T-helper 9 cell (primary cell): Measurements from ENCODE around the gene ZBTB42.

ENCODE experiments used
- DNase-seq: peaks from one replicate; pipeline ENCODE4 v3.0.0-alpha.2; 2020

ZBTB42 gene

GRCh38 chr14:104770072-104770579, 30.8 kb upstream of the ZBTB42 start:
- no peak for DNase-seq

DNA sequence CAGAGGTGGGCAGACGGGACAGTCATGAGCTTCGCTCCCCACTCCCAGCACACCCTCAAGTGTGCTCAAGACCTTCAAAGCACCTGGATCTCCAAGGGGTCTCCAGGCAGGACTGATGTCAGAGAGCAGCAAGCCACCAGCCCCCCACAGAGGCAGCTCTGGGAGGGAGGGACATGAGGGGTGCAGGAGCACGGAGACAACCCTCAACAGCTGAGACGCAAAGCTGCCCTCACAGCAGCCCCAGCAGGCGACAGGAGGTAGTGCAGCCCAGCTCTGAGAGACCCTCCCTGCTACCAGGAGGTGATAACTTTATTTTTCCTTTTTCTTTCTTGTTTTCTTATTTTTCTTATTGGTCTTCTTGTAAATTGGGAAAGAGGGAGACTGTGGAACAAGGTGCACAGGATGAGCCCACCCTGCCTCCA, 30.0 kb upstream of the ZBTB42 start:
- no peak for DNase-seq

- no peak for DNase-seq
Observed at GRCh38 chr14:104771374-104771773, 29.5 kb upstream of the ZBTB42 start.

DNA sequence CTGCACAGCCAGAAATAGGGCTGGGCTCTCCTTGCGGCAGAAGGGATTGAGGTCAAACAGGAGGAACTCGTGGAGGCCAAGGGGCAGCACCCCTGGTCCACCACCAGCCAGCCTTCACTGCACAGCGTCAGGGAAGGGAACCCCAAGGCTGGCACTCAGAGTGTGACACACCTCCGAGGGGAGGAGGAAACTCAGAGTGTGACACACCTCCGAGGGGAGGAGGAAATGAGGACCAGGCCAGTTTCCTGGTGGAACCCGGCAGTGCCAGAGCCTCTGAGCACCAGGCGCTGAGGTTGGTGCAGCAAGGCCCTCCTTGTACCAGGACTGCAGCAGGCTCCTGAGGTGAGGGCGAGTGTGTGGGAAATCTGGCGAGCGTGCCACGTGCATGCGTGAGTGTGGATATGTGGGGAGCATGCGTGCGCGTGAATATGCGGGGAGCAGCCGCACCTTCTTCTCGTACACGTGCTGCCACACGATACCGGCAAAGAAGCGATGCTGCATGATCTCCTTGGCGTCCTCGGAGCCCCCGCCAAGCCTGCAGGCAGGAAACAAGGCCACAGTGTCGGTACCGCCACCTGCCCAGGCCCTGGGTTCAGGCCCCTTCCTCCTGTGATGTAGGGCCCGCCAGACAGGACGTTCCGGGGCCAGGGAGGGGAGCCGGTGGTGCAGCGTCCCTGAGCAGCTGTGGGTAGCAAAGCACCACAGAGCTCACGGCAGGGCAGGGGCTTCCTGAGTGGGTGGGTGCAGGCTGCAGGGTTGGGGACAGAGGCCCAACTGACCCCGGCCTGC, 28.8 kb upstream of the ZBTB42 start:
- DNase-seq = no peak

- DNase-seq = no peak
Observed at GRCh38 chr14:104772707-104773504, 28.0 kb upstream of the ZBTB42 start.

GRCh38 chr14:104773505-104774452, 27.1 kb upstream of the ZBTB42 start:
- no peak for DNase-seq

GRCh38 chr14:104774453-104775072, 26.3 kb upstream of the ZBTB42 start:
- DNase-seq = no peak

GRCh38 chr14:104775073-104775489, 25.8 kb upstream of the ZBTB42 start:
- DNase-seq = no peak

- no peak for DNase-seq
Observed at GRCh38 chr14:104776481-104776880, 24.4 kb upstream of the ZBTB42 start.

GRCh38 chr14:104776961-104777807, 23.7 kb upstream of the ZBTB42 start:
- no peak for DNase-seq

DNA sequence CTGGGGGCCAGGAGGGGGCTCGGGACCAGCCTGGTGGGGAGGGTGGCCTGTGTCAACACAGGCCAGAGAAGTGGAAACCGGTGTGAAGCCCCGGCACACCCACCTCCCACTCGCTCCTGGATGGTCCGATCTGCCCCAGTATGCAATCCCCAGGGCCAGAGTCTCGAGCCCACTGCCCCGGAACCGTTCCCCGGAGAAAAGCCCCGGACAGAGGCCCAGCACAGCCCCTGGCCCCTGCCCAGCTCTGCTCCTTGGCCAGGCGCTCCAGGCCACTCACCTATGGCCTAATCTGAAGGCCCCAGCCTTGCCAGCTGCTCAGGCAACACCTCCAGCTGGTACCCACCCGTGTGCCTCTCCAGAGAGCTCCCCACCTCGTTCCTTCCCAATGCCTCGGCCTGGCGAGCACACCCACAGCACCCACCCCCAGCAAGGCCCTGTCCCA, 23.1 kb upstream of the ZBTB42 start:
- no peak for DNase-seq

GRCh38 chr14:104778694-104779331, 22.1 kb upstream of the ZBTB42 start:
- no peak for DNase-seq

GRCh38 chr14:104779776-104780512, 21.0 kb upstream of the ZBTB42 start:
- no peak for DNase-seq

DNA sequence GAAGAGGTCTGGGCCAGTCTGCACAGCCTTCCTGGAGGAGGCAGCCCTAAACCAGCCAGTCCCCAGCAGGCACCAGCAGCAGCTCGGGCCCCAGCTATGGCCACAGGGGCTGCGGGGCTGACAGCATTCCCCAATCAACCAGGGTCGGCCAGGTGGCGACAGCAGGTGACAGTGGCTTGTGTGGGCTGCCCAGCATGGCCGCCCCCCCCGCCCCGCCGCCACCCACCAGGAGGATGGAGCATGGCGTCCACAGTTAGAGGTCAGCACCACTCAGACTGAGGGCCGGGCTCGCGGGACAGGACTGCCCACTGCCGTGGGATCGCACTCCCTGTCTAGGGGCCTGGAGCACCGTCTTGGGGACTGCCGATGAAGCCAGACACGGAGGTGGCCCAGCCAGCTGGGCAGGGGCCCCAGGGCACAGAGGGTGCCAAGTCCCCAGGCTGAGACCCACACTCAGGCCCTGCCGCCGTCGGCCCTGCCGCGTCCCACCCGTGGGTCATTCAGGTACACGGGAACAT, 20.3 kb upstream of the ZBTB42 start:
- DNase-seq = no peak

DNA sequence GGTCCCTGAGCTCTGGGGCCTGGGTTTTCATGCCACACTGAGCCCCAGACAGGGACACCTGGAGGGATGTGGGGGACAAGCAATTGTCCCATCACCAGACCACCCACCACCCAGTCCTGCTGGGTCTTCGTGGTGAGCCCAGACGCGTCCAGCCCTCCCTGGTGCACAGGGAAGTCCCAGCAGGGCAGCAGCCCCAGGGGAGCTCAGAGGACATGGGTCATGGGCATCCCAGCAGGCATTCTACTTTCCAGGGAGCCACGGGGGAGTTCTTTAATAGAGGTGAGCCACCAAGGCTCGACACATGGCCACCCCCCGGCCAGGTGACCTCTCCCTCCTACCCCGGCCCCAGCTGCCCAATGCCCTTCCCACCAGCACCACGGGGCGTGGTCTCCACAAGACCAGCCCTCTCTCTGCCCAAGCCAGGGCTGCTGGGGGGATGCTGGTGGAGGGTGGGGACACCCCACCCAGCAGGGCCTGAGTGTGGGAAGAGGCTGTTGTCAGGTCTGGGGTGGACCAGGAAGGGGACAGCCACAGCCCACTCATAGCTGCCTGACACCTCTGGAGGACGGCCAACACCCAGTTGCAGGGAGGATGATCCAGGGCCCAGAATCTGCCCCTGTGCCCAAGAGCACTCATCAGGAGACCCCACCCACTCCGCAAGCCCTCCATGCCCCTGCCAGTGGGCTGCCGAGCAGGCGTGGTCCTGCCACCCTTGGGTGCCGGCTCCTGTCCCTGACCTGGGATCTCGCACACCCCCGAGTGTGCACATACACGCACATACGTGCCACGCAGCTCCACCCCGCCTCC, 19.4 kb upstream of the ZBTB42 start:
- DNase-seq = no peak

- no peak for DNase-seq
Observed at GRCh38 chr14:104782086-104782807, 18.7 kb upstream of the ZBTB42 start.

GRCh38 chr14:104782808-104783139, 18.1 kb upstream of the ZBTB42 start:
- no peak for DNase-seq
